HUES64 (cell line): Measurements from ENCODE around the gene RPL32. TPM values are rescaled to one million over a fixed set of nuclear protein-coding genes. Genes with fewer than 3 reads are reported as not detected.
A peak's percentile ranks its signal among the peaks of the same experiment; 100 is the strongest.
"Not testable (repeated sequence)": the region's sequence is repeated elsewhere in the genome, so short reads cannot be mapped to it uniquely, and the experiment has no call there.

Experiments used
- H3K27ac ChIP-seq: 2 replicates; pipeline ENCODE4 v1.7.0; 2013; ENCODE audit warnings: low read depth, low read length, inconsistent platforms
- H3K27me3 ChIP-seq: 2 replicates; pipeline ENCODE4 v1.6.1; 2013; ENCODE audit warnings: mild to moderate bottlenecking, low read length; ENCODE audit not compliant: insufficient read depth
- H3K36me3 ChIP-seq: 2 replicates; pipeline ENCODE4 v1.6.1; 2013; ENCODE audit warnings: mild to moderate bottlenecking, low read length; ENCODE audit not compliant: insufficient read depth
- H3K4me1 ChIP-seq: 2 replicates; pipeline ENCODE4 v1.6.1; 2013; ENCODE audit warnings: mild to moderate bottlenecking, low read length, moderate library complexity; ENCODE audit not compliant: insufficient read depth
- H3K4me3 ChIP-seq: 2 replicates; pipeline ENCODE4 v1.5.1; 2013; ENCODE audit warnings: mild to moderate bottlenecking, low read length, moderate library complexity
- H3K9ac ChIP-seq: 2 replicates; pipeline ENCODE4 v1.6.1; 2013; ENCODE audit warnings: mild to moderate bottlenecking, low read depth, low read length
- H3K9me3 ChIP-seq: 2 replicates; pipeline ENCODE4 v1.6.1; 2013; ENCODE audit warnings: low read depth, low read length; ENCODE audit not compliant: insufficient read depth
- WGBS: fragments of 150-250, 120-280 bp; methylation state at CpG from one replicate; pipeline ENCODE4 v1.1.7; 2013; ENCODE audit warnings: missing lambda C conversion rate; 5-methylcytosine and 5-hydroxymethylcytosine counted together
- polyA plus RNA-seq, 2 experiments: library from polyadenylated mRNA; stranded (reverse); fragments of 50-300 nt; gene quantifications; one replicate each; pipeline ENCODE4 v1.2.3, GENCODE V29; 2013

Gene RPL32
- polyA plus RNA-seq (2013, experiment 1 of 2), result 2,225 TPM
- 2,422 TPM for polyA plus RNA-seq (2013, experiment 2 of 2)

- Histone ChIP-seq H3K27me3 (no peaks in the 10 kb centered on the region), H3K4me1 (peaks cover 17% of the 10 kb centered on the region)
- under 1% methylated on average over 39 of the region's 43 CpGs for WGBS
These were observed at the start of gene RPL32 for GRCh38 chr3:12841149-12841969. Gene RPL32 (minus strand): TSS chr3:12841565. CDS start chr3:12840237, 1,328 bp downstream.

GRCh38 chr3:12890610-12891390, 49.4 kb upstream of the RPL32 start:
- Histone ChIP-seq H3K4me3 (no peak overlapping the region), H3K36me3 (no peaks in the 10 kb centered on the region), H3K9ac (no peak overlapping the region), H3K27ac (no peak overlapping the region), H3K27me3 (peaks cover 33% of the 10 kb centered on the region), H3K9me3 (no peaks in the 10 kb centered on the region), H3K4me1 (no peaks in the 10 kb centered on the region)
- WGBS, result 81% methylated on average over 10 of the region's 10 CpGs

More at GRCh38 chr3:12841149-12841969, at the start of gene RPL32:
- Histone ChIP-seq H3K4me3 (peak within 1 kb of the TSS; percentile 84), H3K36me3 (peaks cover 44% of the 10 kb centered on the region), H3K9ac (peak within 1 kb of the TSS; percentile 99), H3K27ac (peak within 1 kb of the TSS; percentile 91), H3K9me3 (peaks cover 4% of the 10 kb centered on the region; the same call in 1 of the 2 replicates)

DNA sequence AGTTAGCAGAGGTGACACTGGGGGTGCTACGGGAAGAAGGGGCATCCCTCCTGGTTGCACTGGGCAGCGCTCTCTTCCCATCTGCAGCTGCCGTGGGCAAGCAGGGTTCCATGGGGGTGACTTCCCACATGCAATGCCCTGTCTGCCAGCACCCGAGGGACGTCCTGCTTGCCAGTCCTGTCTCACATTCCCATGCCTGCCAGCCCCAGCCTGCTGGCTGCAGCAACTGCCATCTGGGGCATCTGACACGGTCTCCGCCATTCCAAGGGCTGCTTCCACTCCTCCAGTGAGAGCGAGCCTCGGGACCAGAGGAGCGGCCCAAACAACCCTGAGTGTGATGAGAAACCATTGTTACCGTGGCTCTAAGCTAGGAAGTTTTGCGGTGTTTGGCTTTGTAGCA, 45.4 kb upstream of the RPL32 start:
- H3K4me3 ChIP-seq, result no peak overlapping the region
- no peak overlapping the region for H3K27ac ChIP-seq
- no peaks in the 10 kb centered on the region for H3K9me3 ChIP-seq
- H3K36me3 ChIP-seq, result no peaks in the 10 kb centered on the region
- no peaks in the 10 kb centered on the region for H3K4me1 ChIP-seq
- WGBS, result 92% methylated on average over 12 of the region's 12 CpGs
- no peak overlapping the region for H3K9ac ChIP-seq
- H3K27me3 ChIP-seq, result peaks cover 32% of the 10 kb centered on the region

DNA sequence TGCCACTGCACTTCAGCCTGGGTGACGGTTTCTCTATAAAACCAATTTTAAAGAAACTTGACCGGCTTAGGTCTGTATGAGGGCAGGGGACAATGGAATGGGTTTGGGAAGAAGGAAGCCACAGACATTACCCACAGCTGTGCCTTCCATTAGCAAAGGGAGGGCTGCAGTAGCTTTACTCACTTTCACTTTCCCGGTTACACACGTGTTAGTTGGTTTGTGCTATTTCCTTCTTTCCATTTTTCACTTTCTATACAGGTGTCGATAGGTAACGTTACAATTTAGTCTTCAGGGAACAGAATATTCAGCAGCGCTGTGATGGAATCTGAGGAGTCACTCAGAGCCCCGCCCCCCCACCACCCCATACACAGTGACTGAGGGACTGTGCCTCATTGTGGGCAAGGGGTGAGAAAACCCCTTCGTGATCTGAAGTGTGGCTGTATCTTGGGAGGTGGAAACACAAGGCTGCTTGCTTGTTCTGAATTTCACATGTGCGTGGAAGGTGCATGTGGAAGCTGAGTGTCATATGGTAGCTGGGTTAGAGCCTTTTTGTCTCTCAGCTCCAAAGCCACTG, 44.8 kb upstream of the RPL32 start:
- peaks cover 27% of the 10 kb centered on the region for H3K27me3 ChIP-seq
- H3K4me3 ChIP-seq, result no peak overlapping the region
- H3K4me1 ChIP-seq, result no peaks in the 10 kb centered on the region
- H3K9ac ChIP-seq, result no peak overlapping the region
- WGBS, result 91% methylated on average over 9 of the region's 10 CpGs
- no peaks in the 10 kb centered on the region for H3K36me3 ChIP-seq
- H3K27ac ChIP-seq, result no peak overlapping the region
- no peaks in the 10 kb centered on the region for H3K9me3 ChIP-seq

DNA sequence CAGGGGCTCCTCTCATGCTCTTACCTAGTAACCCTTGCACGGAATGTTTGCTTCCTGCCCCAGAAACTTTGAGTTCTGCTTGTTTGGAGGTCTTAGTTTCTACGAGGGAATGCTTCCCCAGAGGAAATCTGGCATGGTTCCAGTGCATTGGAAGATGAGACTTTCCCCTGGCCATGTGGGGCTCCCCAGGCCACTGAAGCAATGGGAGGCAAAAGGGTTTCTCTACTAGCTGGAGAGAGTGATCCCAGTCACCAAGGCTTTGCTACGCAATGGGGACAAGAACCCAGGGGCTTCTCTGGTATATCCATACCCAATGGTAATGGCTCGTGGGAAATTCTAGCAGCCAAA, 44.2 kb upstream of the RPL32 start:
- Histone ChIP-seq H3K9me3 (no peaks in the 10 kb centered on the region), H3K36me3 (no peaks in the 10 kb centered on the region), H3K4me3 (no peak overlapping the region), H3K9ac (no peak overlapping the region), H3K27ac (no peak overlapping the region), H3K4me1 (no peaks in the 10 kb centered on the region), H3K27me3 (peaks cover 20% of the 10 kb centered on the region)
- WGBS, result 89% methylated on average over 4 of the region's 4 CpGs

GRCh38 chr3:12884790-12885582, 43.6 kb upstream of the RPL32 start:
- 90% methylated on average over 20 of the region's 20 CpGs for WGBS
- no peak overlapping the region for H3K9ac ChIP-seq
- no peak overlapping the region for H3K27ac ChIP-seq
- H3K4me3 ChIP-seq, result no peak overlapping the region
- H3K27me3 ChIP-seq, result peaks cover 15% of the 10 kb centered on the region; the same call in 1 of the 2 replicates
- H3K4me1 ChIP-seq, result no peaks in the 10 kb centered on the region
- no peaks in the 10 kb centered on the region for H3K9me3 ChIP-seq
- H3K36me3 ChIP-seq, result no peaks in the 10 kb centered on the region

GRCh38 chr3:12884186-12884680, 42.9 kb upstream of the RPL32 start:
- WGBS, result 71% methylated on average over 15 of the region's 15 CpGs
- H3K4me1 ChIP-seq, result no peaks in the 10 kb centered on the region
- H3K9ac ChIP-seq, result no peak overlapping the region

GRCh38 chr3:12882336-12883310, 41.3 kb upstream of the RPL32 start:
- Histone ChIP-seq H3K4me3 (no peak overlapping the region), H3K27ac (no peak overlapping the region), H3K27me3 (0 out of 2 replicates have a peak, but pooled peaks cover 5% of the 10 kb centered on the region), H3K9ac (no peak overlapping the region), H3K4me1 (no peaks in the 10 kb centered on the region), H3K9me3 (no peaks in the 10 kb centered on the region), H3K36me3 (no peaks in the 10 kb centered on the region)
- WGBS, result 96% methylated on average over 62 of the region's 62 CpGs

More at GRCh38 chr3:12884186-12884680, 42.9 kb upstream of the RPL32 start:
- H3K27ac ChIP-seq, result no peak overlapping the region
- no peaks in the 10 kb centered on the region for H3K36me3 ChIP-seq
- no peak overlapping the region for H3K4me3 ChIP-seq
- peaks cover 14% of the 10 kb centered on the region; the same call in 1 of the 2 replicates for H3K27me3 ChIP-seq
- no peaks in the 10 kb centered on the region for H3K9me3 ChIP-seq

- H3K4me3 ChIP-seq, H3K9ac ChIP-seq, H3K27ac ChIP-seq, H3K36me3 ChIP-seq, H3K4me1 ChIP-seq, H3K27me3 ChIP-seq, H3K9me3 ChIP-seq: not testable (repeated sequence)
- WGBS, result 94% methylated on average over 12 of the region's 12 CpGs
These were observed 40.5 kb upstream of the RPL32 start for GRCh38 chr3:12881858-12882257.
